ENCODE results near the gene KRT33A. TPM values are rescaled to one million over a fixed set of nuclear protein-coding genes. Genes with fewer than 3 reads are reported as not detected.

The KRT33A gene
- total and polyA plus RNA-seq, 12 donors, result not detected

- Histone ChIP-seq H3K36me3 (no peaks in the 10 kb centered on the region), H3K9me3 (peaks cover 0 to 12% (median 0%) of the 10 kb centered on the region in 11 donors), H3K27me3 (peaks cover 0 to 19% (median 5%) of the 10 kb centered on the region in 7 donors), H3K4me3 (no peak overlapping the region), H3K4me1 (no peaks in the 10 kb centered on the region), H3K27ac (no peak overlapping the region)
- WGBS, 2 donors, result 80 to 85% methylated on average over 2 of the region's 2 CpGs
- no peak for TF ChIP-seq CTCF (IDR thresholded peaks at IDR 0.05)
- intact Hi-C loops (cut with DNase I), result no loop called here
- no peak for ATAC-seq
- no peak for DNase-seq
These were observed 13.3 kb upstream of the KRT33A start for GRCh38 chr17:41363881-41364280.

- ATAC-seq (no peak), DNase-seq (no peak)
- no peak overlapping the region for H3K4me3 ChIP-seq
- H3K4me1 ChIP-seq, result no peaks in the 10 kb centered on the region
- peaks cover 0 to 26% (median 8%) of the 10 kb centered on the region in 7 donors for H3K27me3 ChIP-seq
- TF ChIP-seq CTCF (IDR thresholded peaks at IDR 0.05), result no peak
- intact Hi-C loops (cut with DNase I), result no loop called here
- WGBS, 2 donors, result 67 to 68% methylated on average over 5 of the region's 5 CpGs
- H3K9me3 ChIP-seq, result peaks cover 0 to 21% (median 0%) of the 10 kb centered on the region in 11 donors
- no peaks in the 10 kb centered on the region for H3K36me3 ChIP-seq
- no peak overlapping the region for H3K27ac ChIP-seq
These were observed 9.8 kb upstream of the KRT33A start for GRCh38 chr17:41360296-41360995.

GRCh38 chr17:41354536-41354935, 3.9 kb upstream of the KRT33A start:
- Histone ChIP-seq H3K9me3 (peaks cover 0 to 9% (median 0%) of the 10 kb centered on the region in 11 donors), H3K27ac (no peak overlapping the region), H3K4me1 (no peaks in the 10 kb centered on the region), H3K4me3 (no peak overlapping the region), H3K36me3 (no peaks in the 10 kb centered on the region), H3K27me3 (peaks cover 0 to 31% (median 17%) of the 10 kb centered on the region in 7 donors)
- no peak for ATAC-seq
- TF ChIP-seq CTCF (IDR thresholded peaks at IDR 0.05), result no peak
- 85 to 90% methylated on average over 4 of the region's 4 CpGs for WGBS, 2 donors
- intact Hi-C loops (cut with DNase I), result loop anchor here in 1 of 10 donors (10.0 kb wide), 1 partner anchor 1760 kb away; no protein-coding TSS in a partner anchor
- DNase-seq, result no peak

GRCh38 chr17:41352597-41353366, 2.2 kb upstream of the KRT33A start:
- H3K4me1 ChIP-seq, result no peaks in the 10 kb centered on the region
- no peaks in the 10 kb centered on the region for H3K36me3 ChIP-seq
- H3K4me3 ChIP-seq, result no peak overlapping the region
- ATAC-seq (no peak), DNase-seq (no peak)
- no peak for TF ChIP-seq CTCF (IDR thresholded peaks at IDR 0.05)
- H3K27ac ChIP-seq, result no peak overlapping the region
- 80% methylated on average over 7 of the region's 7 CpGs for WGBS, 2 donors
- H3K9me3 ChIP-seq, result peaks cover 0 to 9% (median 0%) of the 10 kb centered on the region in 11 donors
- H3K27me3 ChIP-seq, result peaks cover 0 to 25% (median 17%) of the 10 kb centered on the region in 7 donors
- intact Hi-C loops (cut with DNase I), result loop anchor here in 1 of 10 donors (10.0 kb wide), 1 partner anchor 1758 kb away; no protein-coding TSS in a partner anchor
